Activated CD8-positive, alpha-beta memory T cell treated with anti-CD3 and anti-CD28 coated beads for 36 hours (primary cell): Measurements from ENCODE around the gene CLCN3. TPM values are rescaled to one million over a fixed set of nuclear protein-coding genes. Genes with fewer than 3 reads are reported as not detected.

ENCODE experiments used
- CTCF ChIA-PET: fragments of 350-600 bp; sonication (Branson Sonifier 250); formaldehyde crosslinking; loops from one replicate; lab custom pipeline; 2021; ENCODE audit warnings: antibody characterized with exemption; lab: Charles Lee
- POLR2A ChIA-PET: fragments of 350-600 bp; sonication (Branson Sonifier 250); formaldehyde crosslinking; loops from one replicate; lab custom pipeline; 2021; ENCODE audit warnings: antibody characterized with exemption; lab: Charles Lee
- total RNA-seq, 2 experiments: library from RNA; stranded (reverse); gene quantifications; one replicate each; pipeline ENCODE4 v1.2.3, GENCODE V29; 2021

The CLCN3 gene
- total RNA-seq, 2 experiments from 2014 or later: 20.5 to 23.1 TPM

DNA sequence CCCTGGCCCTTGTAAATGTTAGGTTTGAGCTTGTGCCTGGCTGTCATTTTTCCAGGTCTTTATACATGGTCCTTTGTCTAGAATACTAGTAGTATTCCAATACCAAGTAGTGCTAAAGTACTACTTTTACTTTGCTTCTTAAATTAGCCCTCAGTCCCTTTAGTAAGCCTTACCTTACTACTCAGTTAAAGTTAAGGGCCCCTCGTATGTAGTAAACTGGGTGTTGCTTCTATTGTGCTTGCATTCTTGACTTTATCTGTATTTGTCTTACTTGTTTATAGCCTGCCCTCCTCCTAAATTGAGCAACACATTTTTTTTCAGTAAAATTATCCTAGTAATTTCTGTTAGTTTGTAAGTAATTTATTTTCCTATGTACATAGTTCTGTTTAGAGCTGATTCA, 25.2 kb downstream of the CLCN3 start:
- POLR2A ChIA-PET: no interaction called here
- CTCF ChIA-PET: no interaction called here

- POLR2A ChIA-PET: interaction anchor here (0.5 kb wide), 1 partner anchor 377 kb away, joined by 10 read pairs; no protein-coding TSS in a partner anchor
- CTCF ChIA-PET: no interaction called here
These were observed 29.3 kb downstream of the CLCN3 start for GRCh38 chr4:169649545-169650226.

- CTCF ChIA-PET: no interaction called here
These were observed 30.0 kb downstream of the CLCN3 start for GRCh38 chr4:169650227-169650936.

DNA sequence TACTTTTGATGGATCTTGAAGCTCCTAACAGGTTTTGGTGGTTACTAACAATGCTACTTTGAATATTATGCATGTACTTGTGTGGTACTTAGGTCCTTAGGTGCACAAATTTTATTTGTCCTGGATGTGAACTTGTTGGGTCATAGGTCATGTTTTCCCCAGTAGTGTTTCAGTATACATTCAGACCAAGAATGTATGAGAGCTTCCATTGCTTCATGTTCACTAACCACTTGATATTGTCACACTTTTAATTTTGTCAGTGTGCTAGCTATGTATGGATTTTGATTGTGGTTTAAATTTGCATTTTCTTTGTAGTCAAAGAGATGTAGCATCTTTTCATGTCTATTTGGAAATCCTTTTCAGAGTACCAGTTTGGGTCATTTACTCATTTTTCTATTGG, 32.2 kb downstream of the CLCN3 start:
- ChIA-PET CTCF (no interaction called here), POLR2A (no interaction called here)

More at GRCh38 chr4:169650227-169650936, 30.0 kb downstream of the CLCN3 start:
- POLR2A ChIA-PET: interaction anchor here (0.5 kb wide), 1 partner anchor 376 kb away, joined by 10 read pairs; no protein-coding TSS in a partner anchor

DNA sequence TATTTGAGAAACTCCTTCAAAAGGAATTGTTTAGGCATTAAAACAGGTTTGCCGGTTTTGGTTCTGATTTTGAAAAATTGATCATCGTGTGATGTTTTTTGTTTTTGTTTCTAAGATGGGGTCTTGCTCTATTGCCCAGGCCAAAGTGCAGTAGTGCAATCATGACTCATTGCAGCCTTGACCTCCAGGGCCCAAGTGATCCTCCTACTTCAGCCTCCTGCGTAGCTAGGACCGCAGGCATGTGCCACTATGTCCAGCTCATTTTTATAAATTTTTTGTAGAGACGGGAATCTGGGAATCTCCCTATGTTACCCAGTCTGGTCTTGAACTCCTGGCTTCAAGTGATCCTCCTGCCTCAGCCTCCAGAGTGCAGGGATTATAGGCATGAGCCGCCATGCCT, 35.0 kb downstream of the CLCN3 start:
- CTCF ChIA-PET: no interaction called here
- POLR2A ChIA-PET: no interaction called here

DNA sequence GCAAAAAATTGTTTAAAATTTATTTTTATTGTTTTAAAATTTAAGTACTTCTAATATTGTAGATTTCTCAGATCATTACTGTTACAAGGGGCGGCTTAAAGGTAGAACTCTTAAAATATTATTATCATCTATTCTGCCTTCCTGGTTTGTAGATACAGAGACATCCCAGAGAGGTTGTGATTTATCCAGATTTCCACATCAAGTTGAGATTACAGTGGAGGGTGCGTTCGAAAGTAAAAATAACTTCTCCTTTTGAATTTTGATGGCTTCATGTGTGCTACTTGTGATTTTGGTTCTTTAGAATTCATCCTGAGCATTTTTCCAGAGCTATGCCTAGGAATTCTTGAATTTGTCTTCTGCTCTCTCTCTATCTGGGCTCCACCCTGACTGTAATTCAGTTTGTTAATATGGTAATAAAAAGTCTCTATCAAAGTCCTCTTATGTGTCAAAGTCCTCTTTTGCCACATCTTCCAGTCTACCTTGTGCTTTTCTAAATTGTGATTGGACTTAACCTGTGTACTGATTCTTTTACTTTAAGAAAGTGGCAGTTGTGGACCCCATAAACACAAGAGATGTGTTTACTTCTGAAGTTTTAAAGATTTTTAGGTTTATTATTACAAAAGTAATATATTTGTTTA, 37.2 kb downstream of the CLCN3 start:
- ChIA-PET CTCF (no interaction called here), POLR2A (no interaction called here)

DNA sequence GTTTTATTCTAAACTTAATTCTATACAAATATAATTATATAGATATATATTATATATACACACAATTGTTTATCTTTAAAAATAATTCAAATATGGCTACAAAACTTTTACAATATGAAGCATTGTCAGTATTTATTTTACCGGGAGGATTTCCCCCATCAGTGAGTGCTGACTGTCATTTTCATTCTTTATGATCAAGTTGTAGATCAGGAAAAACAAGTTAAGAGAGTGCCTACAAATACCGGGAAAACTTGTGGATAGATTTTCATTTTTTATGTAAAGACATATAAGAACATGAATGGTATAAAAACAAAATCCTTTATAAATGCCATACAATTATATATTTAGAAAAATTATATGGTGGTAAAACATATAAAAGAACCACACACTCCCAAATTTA, 37.8 kb downstream of the CLCN3 start:
- POLR2A ChIA-PET: no interaction called here

GRCh38 chr4:169658975-169659715, 38.8 kb downstream of the CLCN3 start:
- CTCF ChIA-PET: interaction anchor here (0.6 kb wide), 1 partner anchor 8 kb away, joined by 4 read pairs; no protein-coding TSS in a partner anchor
- POLR2A ChIA-PET: interaction anchor here (1.2 kb wide), 2 partner anchors 38 to 39 kb away, joined by 3 to 4 read pairs; no protein-coding TSS in a partner anchor

More for the DNA sequence above, 37.8 kb downstream of the CLCN3 start:
- CTCF ChIA-PET: no interaction called here

- POLR2A ChIA-PET: interaction anchor here (1.2 kb wide), 2 partner anchors 39 to 40 kb away, joined by 3 to 4 read pairs; no protein-coding TSS in a partner anchor
- CTCF ChIA-PET: interaction anchor here (1.0 kb wide), 1 partner anchor 47 kb away, joined by 3 read pairs; no protein-coding TSS in a partner anchor
These were observed 39.6 kb downstream of the CLCN3 start for GRCh38 chr4:169659716-169660670.

- ChIA-PET POLR2A (interaction anchor here (0.6 kb wide), 1 partner anchor 114 kb away, joined by 3 read pairs; no protein-coding TSS in a partner anchor), CTCF (interaction anchor here (1.0 kb wide), 1 partner anchor 48 kb away, joined by 3 read pairs; no protein-coding TSS in a partner anchor)
These were observed 40.6 kb downstream of the CLCN3 start for GRCh38 chr4:169660929-169661328.

GRCh38 chr4:169661761-169662160, 41.4 kb downstream of the CLCN3 start:
- POLR2A ChIA-PET: no interaction called here
- CTCF ChIA-PET: no interaction called here

DNA sequence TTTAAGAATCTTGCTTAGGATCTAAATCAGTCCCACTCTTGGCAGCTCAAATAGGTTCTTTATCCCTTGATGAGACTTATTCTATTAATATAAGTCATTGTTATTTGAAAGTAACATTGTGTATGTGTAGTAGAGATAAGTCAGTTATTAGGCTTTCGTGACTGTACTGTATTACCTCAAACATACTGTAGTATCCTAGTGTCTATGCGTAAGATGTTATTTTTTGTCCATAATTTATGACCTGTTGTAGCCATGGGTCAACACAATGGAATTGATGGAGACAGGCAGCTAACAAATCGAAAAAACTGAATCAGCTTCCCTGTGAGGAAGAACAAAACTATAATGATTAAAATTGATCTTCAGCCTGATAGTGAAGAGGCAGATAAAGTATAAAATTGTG, 41.8 kb downstream of the CLCN3 start:
- POLR2A ChIA-PET: no interaction called here
- CTCF ChIA-PET: no interaction called here

GRCh38 chr4:169663402-169663801, 43.0 kb downstream of the CLCN3 start:
- ChIA-PET CTCF (no interaction called here), POLR2A (no interaction called here)

GRCh38 chr4:169663831-169664230, 43.5 kb downstream of the CLCN3 start:
- POLR2A ChIA-PET: no interaction called here
- CTCF ChIA-PET: no interaction called here

- CTCF ChIA-PET: no interaction called here
- POLR2A ChIA-PET: no interaction called here
These were observed 44.2 kb downstream of the CLCN3 start for GRCh38 chr4:169664615-169665014.

DNA sequence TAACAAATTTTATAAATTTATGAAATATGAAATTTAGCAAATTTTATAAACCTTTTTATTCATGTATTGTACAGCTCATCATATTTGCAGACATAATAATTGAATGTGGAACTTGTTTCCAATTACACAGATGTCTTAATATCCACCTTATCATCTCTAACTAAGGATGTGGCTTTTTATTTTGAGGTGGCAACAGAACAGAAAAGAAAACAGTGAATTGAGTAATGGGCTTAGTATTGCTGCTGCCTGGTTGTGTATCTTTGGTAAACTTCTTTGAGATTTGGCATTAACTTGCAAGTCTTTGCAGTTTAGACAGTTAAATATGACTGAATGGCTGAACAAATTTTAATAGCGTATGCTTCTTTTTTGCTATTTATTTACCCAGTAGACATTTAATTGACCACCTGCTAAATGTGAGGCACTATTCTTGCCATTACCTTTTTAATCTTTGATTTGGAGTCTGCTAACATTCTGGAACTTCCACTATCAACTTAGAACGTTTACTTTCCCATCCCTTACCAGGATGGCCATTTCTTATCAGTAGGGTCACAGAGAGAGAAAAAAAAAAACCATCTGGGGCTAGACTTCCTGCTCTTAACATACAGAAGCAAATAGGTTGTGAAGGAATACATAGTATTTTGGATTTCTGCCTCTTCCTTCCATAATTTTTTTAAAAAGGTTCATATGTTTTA, 44.8 kb downstream of the CLCN3 start:
- POLR2A ChIA-PET: no interaction called here
- CTCF ChIA-PET: no interaction called here

DNA sequence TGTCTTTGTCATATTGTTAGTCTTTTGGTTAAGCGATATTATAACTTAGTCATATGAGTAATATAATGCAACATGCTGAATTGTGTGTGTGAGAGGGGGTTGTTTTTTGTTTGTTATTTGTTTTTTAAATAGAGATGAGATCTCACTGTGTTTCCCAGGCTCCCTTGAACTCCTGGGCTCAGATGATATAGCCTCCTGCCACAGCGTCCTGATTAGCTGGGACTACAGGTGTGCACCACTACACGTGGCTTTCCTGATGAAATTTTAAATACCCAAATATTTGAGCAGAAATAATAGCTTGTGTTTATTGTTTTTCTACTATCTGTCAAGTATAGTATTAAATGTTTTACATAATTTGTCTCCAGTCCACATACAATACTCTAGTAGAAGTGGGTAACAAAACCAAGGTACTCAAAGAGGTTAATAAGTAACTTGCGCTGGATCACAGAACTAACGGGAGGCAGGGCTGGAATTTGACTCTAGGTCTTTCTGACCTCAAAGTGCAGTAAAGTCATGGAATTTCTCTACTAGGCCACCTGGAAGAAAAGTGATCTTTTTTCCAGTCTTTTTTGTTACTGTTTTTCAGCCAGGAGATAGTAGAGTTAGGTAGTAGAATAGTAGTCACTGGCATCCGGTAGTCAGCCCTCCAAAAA, 47.8 kb downstream of the CLCN3 start:
- CTCF ChIA-PET: interaction anchor here (0.7 kb wide), 1 partner anchor 9 kb away, joined by 4 read pairs; no protein-coding TSS in a partner anchor
- POLR2A ChIA-PET: no interaction called here
